ENCODE data around the gene LNX2.

Gene LNX2

DNA sequence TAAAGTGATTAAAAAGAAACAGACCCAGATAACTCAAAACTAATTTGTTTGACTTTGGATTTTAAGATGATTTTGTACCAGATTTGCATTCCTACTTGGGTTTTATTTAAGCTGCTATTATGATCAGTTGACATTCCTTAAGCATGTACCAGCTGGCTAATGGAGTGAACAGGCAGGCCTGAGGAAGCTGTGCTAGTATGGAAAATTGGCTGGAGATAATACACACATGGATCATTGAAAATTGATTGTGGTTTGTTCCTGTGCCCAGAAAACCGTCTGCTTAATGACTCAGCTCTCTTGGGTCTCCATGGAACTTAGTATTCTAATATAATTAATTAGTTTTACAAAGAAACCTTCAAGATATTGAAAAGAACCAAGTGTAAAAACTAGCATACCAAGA is 24.0 kb upstream of the LNX2 start:
- H3K9ac ChIP-seq (ENCODE audit: low read depth, low read length, poor library complexity, severe bottlenecking) = no peak overlapping the region
- peaks cover 13% of the 10 kb centered on the region for H3K36me3 ChIP-seq (ENCODE audit: insufficient read depth, low read length)
- no peak overlapping the region for H3K4me3 ChIP-seq (ENCODE audit: low read length, poor library complexity, severe bottlenecking)
- no peak for TF ChIP-seq EZH2phosphoT487 (IDR thresholded peaks at IDR 0.05; ENCODE audit: borderline replicate concordance)
- no peak for TF ChIP-seq CTCF (conservative IDR thresholded peaks at IDR 0.05; ENCODE audit: low read length)
- H3K4me2 ChIP-seq (ENCODE audit: low read depth, low read length, poor library complexity, severe bottlenecking) = no peak overlapping the region
- no peaks in the 10 kb centered on the region for H3K9me2 ChIP-seq (replicated peaks; ENCODE audit: low read depth, low read length)
- H4K20me1 ChIP-seq (ENCODE audit: insufficient read depth, low read length, poor library complexity, severe bottlenecking) = peaks cover 11% of the 10 kb centered on the region
- H3F3A ChIP-seq (ENCODE audit: low read depth) = no peaks in the 10 kb centered on the region
- H3K27me3 ChIP-seq (ENCODE audit: insufficient read depth, low read length, poor library complexity, severe bottlenecking) = no peaks in the 10 kb centered on the region
- H3K79me2 ChIP-seq (ENCODE audit: insufficient read depth, low read length) = peaks cover 56% of the 10 kb centered on the region
- H3K4me1 ChIP-seq (ENCODE audit: insufficient read depth, low read length, poor library complexity, severe bottlenecking) = peaks cover 24% of the 10 kb centered on the region
- H2AFZ ChIP-seq (ENCODE audit: low read length) = no peak overlapping the region
- H3K9me3 ChIP-seq (ENCODE audit: insufficient read depth, low read depth, low read length) = peaks cover 4% of the 10 kb centered on the region; the same call in 1 of the 2 replicates

- Histone ChIP-seq H3K4me1 (ENCODE audit: insufficient read depth, low read length, poor library complexity, severe bottlenecking) (peaks cover 31% of the 10 kb centered on the region), H3K9me3 (ENCODE audit: insufficient read depth, low read depth, low read length) (peaks cover 4% of the 10 kb centered on the region; the same call in 1 of the 2 replicates), H3K4me3 (ENCODE audit: low read length, poor library complexity, severe bottlenecking) (no peak overlapping the region), H3K9ac (ENCODE audit: low read depth, low read length, poor library complexity, severe bottlenecking) (no peak overlapping the region), H2AFZ (ENCODE audit: low read length) (no peak overlapping the region), H3F3A (ENCODE audit: low read depth) (no peaks in the 10 kb centered on the region), H3K79me2 (ENCODE audit: insufficient read depth, low read length) (peaks cover 63% of the 10 kb centered on the region), H3K4me2 (ENCODE audit: low read depth, low read length, poor library complexity, severe bottlenecking) (no peak overlapping the region), H3K9me2 (replicated peaks; ENCODE audit: low read depth, low read length) (no peaks in the 10 kb centered on the region), H4K20me1 (ENCODE audit: insufficient read depth, low read length, poor library complexity, severe bottlenecking) (peaks cover 11% of the 10 kb centered on the region), H3K36me3 (ENCODE audit: insufficient read depth, low read length) (peaks cover 5% of the 10 kb centered on the region; the same call in 1 of the 2 replicates), H3K27me3 (ENCODE audit: insufficient read depth, low read length, poor library complexity, severe bottlenecking) (no peaks in the 10 kb centered on the region)
- TF ChIP-seq EZH2phosphoT487 (IDR thresholded peaks at IDR 0.05; ENCODE audit: borderline replicate concordance) (no peak), CTCF (conservative IDR thresholded peaks at IDR 0.05; ENCODE audit: low read length) (no peak)
These were observed 23.2 kb upstream of the LNX2 start for GRCh38 chr13:27643334-27644132.

GRCh38 chr13:27641711-27642502 is 21.6 kb upstream of the LNX2 start:
- H3K4me3 ChIP-seq (ENCODE audit: low read length, poor library complexity, severe bottlenecking) = no peak overlapping the region
- H3K4me2 ChIP-seq (ENCODE audit: low read depth, low read length, poor library complexity, severe bottlenecking) = no peak overlapping the region
- no peaks in the 10 kb centered on the region for H3K9me2 ChIP-seq (replicated peaks; ENCODE audit: low read depth, low read length)
- H3K4me1 ChIP-seq (ENCODE audit: insufficient read depth, low read length, poor library complexity, severe bottlenecking) = peaks cover 42% of the 10 kb centered on the region
- H2AFZ ChIP-seq (ENCODE audit: low read length) = no peak overlapping the region
- no peaks in the 10 kb centered on the region for H3K9me3 ChIP-seq (ENCODE audit: insufficient read depth, low read depth, low read length)
- H3K79me2 ChIP-seq (ENCODE audit: insufficient read depth, low read length) = peaks cover 71% of the 10 kb centered on the region
- H3K9ac ChIP-seq (ENCODE audit: low read depth, low read length, poor library complexity, severe bottlenecking) = no peak overlapping the region
- TF ChIP-seq EZH2phosphoT487 (IDR thresholded peaks at IDR 0.05; ENCODE audit: borderline replicate concordance) (no peak), CTCF (conservative IDR thresholded peaks at IDR 0.05; ENCODE audit: low read length) (no peak)
- H3K27me3 ChIP-seq (ENCODE audit: insufficient read depth, low read length, poor library complexity, severe bottlenecking) = no peaks in the 10 kb centered on the region
- H3K36me3 ChIP-seq (ENCODE audit: insufficient read depth, low read length) = no peaks in the 10 kb centered on the region
- H4K20me1 ChIP-seq (ENCODE audit: insufficient read depth, low read length, poor library complexity, severe bottlenecking) = peaks cover 11% of the 10 kb centered on the region
- no peaks in the 10 kb centered on the region for H3F3A ChIP-seq (ENCODE audit: low read depth)

Data from Loucy (cell line).